Kidney glomerular epithelial cell (primary cell): Measurements from ENCODE around the gene KTI12.

Experiments used
- DNase-seq: peaks from one replicate; lab custom pipeline; 2025; lab: John Stamatoyannopoulos, UW

The KTI12 gene

GRCh38 chr1:51988254-51988653, 45.4 kb downstream of the KTI12 start:
- no peak for DNase-seq

- DNase-seq = no peak
Observed at GRCh38 chr1:51986718-51987117, 46.9 kb downstream of the KTI12 start.

GRCh38 chr1:51982161-51982560, 51.4 kb downstream of the KTI12 start:
- DNase-seq = no peak
